ENCODE data around the gene USP17L19. TPM values are rescaled to one million over a fixed set of nuclear protein-coding genes. Genes with fewer than 3 reads are reported as not detected.

The USP17L19 gene
- total RNA-seq, 2 experiments from 2014 or later = not detected

Other genes with a start within 250 kb of the USP17L19 start
- not detected for gene FAM90A26, start 83.0 kb upstream of the USP17L19 start, total RNA-seq
- not detected for gene USP17L10, start 42.7 kb upstream of the USP17L19 start, total RNA-seq
- gene USP17L11, start 38.0 kb upstream of the USP17L19 start, total RNA-seq = not detected
- gene USP17L12, start 33.2 kb upstream of the USP17L19 start, total RNA-seq = not detected
- not detected for gene USP17L13, start 28.5 kb upstream of the USP17L19 start, total RNA-seq
- not detected for gene USP17L15, start 19.0 kb upstream of the USP17L19 start, total RNA-seq
- not detected for gene USP17L17, start 9.5 kb upstream of the USP17L19 start, total RNA-seq
- gene USP17L18, start 4.7 kb upstream of the USP17L19 start, total RNA-seq = not detected
- not detected for gene USP17L20, start 4.7 kb downstream of the USP17L19 start, total RNA-seq
- not detected for gene USP17L21, start 9.5 kb downstream of the USP17L19 start, total RNA-seq
- gene USP17L22, start 14.2 kb downstream of the USP17L19 start, total RNA-seq = not detected
- gene USP17L24, start 71.8 kb downstream of the USP17L19 start, total RNA-seq = not detected
- not detected for gene USP17L25, start 76.5 kb downstream of the USP17L19 start, total RNA-seq
- gene USP17L26, start 81.3 kb downstream of the USP17L19 start, total RNA-seq = not detected
- not detected for gene USP17L5, start 86.0 kb downstream of the USP17L19 start, total RNA-seq
- not detected for gene USP17L27, start 90.8 kb downstream of the USP17L19 start, total RNA-seq
- not detected for gene USP17L28, start 95.5 kb downstream of the USP17L19 start, total RNA-seq
- not detected for gene USP17L29, start 100.3 kb downstream of the USP17L19 start, total RNA-seq
- not detected for gene USP17L30, start 109.8 kb downstream of the USP17L19 start, total RNA-seq
- gene DEFB131A, start 191.0 kb downstream of the USP17L19 start, total RNA-seq = not detected